ENCODE data around the gene LINGO4. TPM values are rescaled to one million over a fixed set of nuclear protein-coding genes. Genes with fewer than 3 reads are reported as not detected.

Gene LINGO4
- total RNA-seq, 1 experiment from 2014 or later, result not detected

DNA sequence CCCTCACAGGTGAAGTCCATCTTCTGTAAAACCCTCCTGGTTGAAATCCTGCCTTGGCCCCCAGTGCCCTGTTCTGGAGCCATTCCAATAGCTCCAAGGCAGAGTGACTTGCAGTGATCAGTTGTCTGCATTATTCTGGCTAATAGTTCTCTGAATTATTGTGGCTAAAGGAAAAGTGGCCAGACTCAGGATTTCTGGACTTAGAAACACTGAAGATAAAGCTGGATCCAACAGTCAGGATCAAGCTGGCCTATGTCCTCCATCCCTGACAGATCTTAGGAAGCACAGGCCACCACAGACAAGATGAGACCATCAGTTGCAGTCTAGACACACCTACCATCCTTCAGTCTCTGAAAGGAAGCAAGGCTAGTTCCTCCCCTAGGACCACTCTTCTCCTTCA is 35.2 kb upstream of the LINGO4 start:
- Histone ChIP-seq H3K79me2 (ENCODE audit: low read depth) (peaks cover 18% of the 10 kb centered on the region; the same call in 1 of the 2 replicates), H3K9me3 (ENCODE audit: insufficient read depth, low read depth) (no peaks in the 10 kb centered on the region), H3K27ac (peak overlapping the region; percentile 86), H4K20me1 (ENCODE audit: insufficient read depth) (no peaks in the 10 kb centered on the region), H3K4me2 (peak overlapping the region; percentile 77), H3K36me3 (ENCODE audit: low read depth) (no peaks in the 10 kb centered on the region), H2AFZ (peak overlapping the region; percentile 80; the same call in 1 of the 2 replicates), H3K4me1 (replicated peaks; ENCODE audit: insufficient read depth) (peaks cover 35% of the 10 kb centered on the region), H3K4me3 (peak overlapping the region; percentile 57), H3K27me3 (ENCODE audit: insufficient read depth, low read depth) (no peaks in the 10 kb centered on the region), H3F3A (ENCODE audit: insufficient read depth, low read depth) (peaks cover 32% of the 10 kb centered on the region), H3K9me2 (ENCODE audit: insufficient read depth) (no peaks in the 10 kb centered on the region)
- TF ChIP-seq, protein P1, sequence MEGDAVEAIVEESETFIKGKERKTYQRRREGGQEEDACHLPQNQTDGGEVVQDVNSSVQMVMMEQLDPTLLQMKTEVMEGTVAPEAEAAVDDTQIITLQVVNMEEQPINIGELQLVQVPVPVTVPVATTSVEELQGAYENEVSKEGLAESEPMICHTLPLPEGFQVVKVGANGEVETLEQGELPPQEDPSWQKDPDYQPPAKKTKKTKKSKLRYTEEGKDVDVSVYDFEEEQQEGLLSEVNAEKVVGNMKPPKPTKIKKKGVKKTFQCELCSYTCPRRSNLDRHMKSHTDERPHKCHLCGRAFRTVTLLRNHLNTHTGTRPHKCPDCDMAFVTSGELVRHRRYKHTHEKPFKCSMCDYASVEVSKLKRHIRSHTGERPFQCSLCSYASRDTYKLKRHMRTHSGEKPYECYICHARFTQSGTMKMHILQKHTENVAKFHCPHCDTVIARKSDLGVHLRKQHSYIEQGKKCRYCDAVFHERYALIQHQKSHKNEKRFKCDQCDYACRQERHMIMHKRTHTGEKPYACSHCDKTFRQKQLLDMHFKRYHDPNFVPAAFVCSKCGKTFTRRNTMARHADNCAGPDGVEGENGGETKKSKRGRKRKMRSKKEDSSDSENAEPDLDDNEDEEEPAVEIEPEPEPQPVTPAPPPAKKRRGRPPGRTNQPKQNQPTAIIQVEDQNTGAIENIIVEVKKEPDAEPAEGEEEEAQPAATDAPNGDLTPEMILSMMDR (conservative IDR thresholded peaks at IDR 0.05), result no peak
- TF ChIP-seq EZH2 (IDR thresholded peaks at IDR 0.05; ENCODE audit: low read depth), result no peak
- TSS peak; percentile 66 for BruUV-seq (replicated peaks)
- CTCF ChIA-PET, result interaction anchor here (0.8 kb wide), 1 partner anchor 10 kb away, joined by 4 read pairs; no protein-coding TSS in a partner anchor
- POLR2A ChIA-PET (ENCODE audit: unreplicated experiment), result interaction anchor here (0.6 to 1.1 kb wide), 7 partner anchors 56 to 346 kb away, joined by 3 to 9 read pairs (median 5); no protein-coding TSS in a partner anchor
- intact Hi-C loops (cut with micrococcal nuclease; ENCODE audit: unreplicated experiment), result no loop called here
- DNase-seq, result peak in 1 of 2 experiments; percentile 33

DNA sequence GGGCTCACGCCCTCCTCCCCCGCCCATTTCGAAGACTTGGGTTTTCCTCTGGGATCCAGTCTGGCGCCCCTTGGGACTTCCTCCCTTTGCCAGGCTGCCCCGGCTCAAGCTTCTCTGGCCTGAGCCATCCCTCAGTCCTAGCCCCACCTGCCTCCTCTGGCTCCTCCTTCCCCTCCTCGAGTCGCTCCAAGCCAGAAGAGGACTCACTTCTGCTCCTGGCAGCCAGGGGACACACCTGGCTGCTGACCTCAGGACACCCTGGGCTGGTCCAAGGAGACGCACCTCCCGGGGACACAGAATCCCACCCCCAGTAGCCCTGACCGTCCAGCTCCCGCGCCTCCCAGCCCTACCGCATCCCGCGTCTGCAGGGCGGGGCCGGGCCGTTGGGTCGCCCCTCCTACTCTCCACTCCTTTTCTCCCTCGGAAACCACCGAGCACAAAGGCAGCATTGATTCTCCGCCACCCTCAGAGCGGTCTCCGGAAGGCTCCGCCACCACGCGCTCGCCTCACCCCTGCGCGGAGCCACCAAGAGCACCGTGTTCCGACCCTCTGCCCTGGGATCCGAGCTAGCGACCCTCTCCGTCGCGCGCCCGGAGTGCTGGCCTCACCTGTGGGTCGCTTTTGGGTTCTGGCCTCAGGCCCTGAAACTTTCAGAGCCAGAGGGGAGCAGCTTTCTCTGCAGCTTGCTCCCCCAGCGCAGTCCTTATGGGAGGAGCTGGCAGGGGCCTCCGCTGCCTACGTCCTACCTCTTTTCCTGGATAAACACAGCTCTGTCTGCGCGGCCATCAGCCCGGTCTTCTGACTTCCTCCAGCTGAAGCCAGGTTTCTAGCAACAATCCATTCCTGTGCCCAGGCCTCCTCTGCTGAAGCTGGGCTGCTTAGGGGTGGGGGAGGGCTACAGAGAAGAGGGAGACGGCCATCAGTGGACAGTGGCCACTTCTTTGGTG is 34.5 kb upstream of the LINGO4 start, which contains the start of gene C2CD4D:
C2CD4D (minus strand) TSS at position 364 of the 947 bp plus-strand sequence. CDS start 831 bp downstream, outside the sequence.
- peak within 1 kb of the TSS; percentile 80 for H2AFZ ChIP-seq
- H3K79me2 ChIP-seq (ENCODE audit: low read depth), result peaks cover 18% of the 10 kb centered on the region; the same call in 1 of the 2 replicates
- H3K4me3 ChIP-seq, result peak within 1 kb of the TSS; percentile 57
- ChIA-PET CTCF (interaction anchor here (0.6 to 1.1 kb wide), 7 partner anchors 9 to 650 kb away, joined by 3 to 11 read pairs (median 4); no protein-coding TSS in a partner anchor), POLR2A (ENCODE audit: unreplicated experiment) (interaction anchor here (0.5 to 1.1 kb wide), 14 partner anchors 11 to 578 kb away, joined by 3 to 46 read pairs (median 4); no protein-coding TSS in a partner anchor)
- BruUV-seq (replicated peaks), result no TSS peak
- no peaks in the 10 kb centered on the region for H3K9me3 ChIP-seq (ENCODE audit: insufficient read depth, low read depth)
- no peaks in the 10 kb centered on the region for H3K27me3 ChIP-seq (ENCODE audit: insufficient read depth, low read depth)
- TF ChIP-seq, protein P1 (conservative IDR thresholded peaks at IDR 0.05), result no peak
- TF ChIP-seq EZH2 (IDR thresholded peaks at IDR 0.05; ENCODE audit: low read depth), result no peak
- H3K9me2 ChIP-seq (ENCODE audit: insufficient read depth), result no peaks in the 10 kb centered on the region
- H3K27ac ChIP-seq, result peak within 1 kb of the TSS; percentile 86
- H3K4me2 ChIP-seq, result peak within 1 kb of the TSS; percentile 77
- no peaks in the 10 kb centered on the region for H3K36me3 ChIP-seq (ENCODE audit: low read depth)
- intact Hi-C loops (cut with micrococcal nuclease; ENCODE audit: unreplicated experiment), result loop anchor here (1.0 to 10.0 kb wide), 6 partner anchors 69 to 555 kb away; partner anchors contain the start of genes MRPL9, THEM4 and ZNF687
- H4K20me1 ChIP-seq (ENCODE audit: insufficient read depth), result no peaks in the 10 kb centered on the region
- peak; percentile 86 to 93 for DNase-seq
- peaks cover 35% of the 10 kb centered on the region for H3K4me1 ChIP-seq (replicated peaks; ENCODE audit: insufficient read depth)
- H3F3A ChIP-seq (ENCODE audit: insufficient read depth, low read depth), result peaks cover 32% of the 10 kb centered on the region

DNA sequence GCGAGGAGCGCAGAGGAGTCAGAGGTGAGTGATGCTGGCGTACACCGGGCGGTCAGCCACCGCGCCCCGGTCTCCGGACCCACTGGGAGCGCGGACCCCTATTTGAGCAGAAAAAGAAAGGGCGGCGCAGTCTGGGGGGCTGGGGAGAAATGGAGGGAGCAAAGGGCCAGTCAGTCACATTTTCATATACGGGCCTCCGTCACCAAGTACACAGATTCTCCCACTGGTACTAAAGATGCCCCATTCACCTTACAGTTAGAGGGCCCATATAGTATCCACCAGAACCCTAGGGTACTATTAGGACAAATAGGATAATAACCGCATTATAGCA is 33.8 kb upstream of the LINGO4 start:
- H3K9me2 ChIP-seq (ENCODE audit: insufficient read depth), result no peaks in the 10 kb centered on the region
- H2AFZ ChIP-seq, result peak overlapping the region; percentile 80
- TSS peak; percentile 68 for BruUV-seq (replicated peaks)
- no peak for DNase-seq
- no peaks in the 10 kb centered on the region for H3K27me3 ChIP-seq (ENCODE audit: insufficient read depth, low read depth)
- intact Hi-C loops (cut with micrococcal nuclease; ENCODE audit: unreplicated experiment), result loop anchor here (1.0 to 10.0 kb wide), 6 partner anchors 70 to 554 kb away; partner anchors contain the start of genes MRPL9, THEM4 and ZNF687
- peak overlapping the region; percentile 86 for H3K27ac ChIP-seq
- H3F3A ChIP-seq (ENCODE audit: insufficient read depth, low read depth), result peaks cover 32% of the 10 kb centered on the region
- POLR2A ChIA-PET (ENCODE audit: unreplicated experiment), result interaction anchor here (0.5 to 0.6 kb wide), 3 partner anchors 11 to 577 kb away, joined by 3 to 4 read pairs (median 4); no protein-coding TSS in a partner anchor
- CTCF ChIA-PET, result interaction anchor here (0.6 to 1.1 kb wide), 2 partner anchors 43 to 149 kb away, joined by 3 read pairs; no protein-coding TSS in a partner anchor
- H3K79me2 ChIP-seq (ENCODE audit: low read depth), result peaks cover 18% of the 10 kb centered on the region; the same call in 1 of the 2 replicates
- H4K20me1 ChIP-seq (ENCODE audit: insufficient read depth), result no peaks in the 10 kb centered on the region
- H3K4me3 ChIP-seq, result peak overlapping the region; percentile 57
- no peaks in the 10 kb centered on the region for H3K9me3 ChIP-seq (ENCODE audit: insufficient read depth, low read depth)
- peaks cover 35% of the 10 kb centered on the region for H3K4me1 ChIP-seq (replicated peaks; ENCODE audit: insufficient read depth)
- H3K4me2 ChIP-seq, result peak overlapping the region; percentile 77
- TF ChIP-seq, protein P1 (conservative IDR thresholded peaks at IDR 0.05), result no peak
- H3K36me3 ChIP-seq (ENCODE audit: low read depth), result no peaks in the 10 kb centered on the region
